SU-DHL-6 (cell line): ENCODE results near the gene ZIC1.

Source experiments
- CTCF ChIP-seq: fragments of 200-600 bp; sonication (generic); IDR thresholded peaks from one replicate; pipeline ENCODE4 v1.5.1; 2017; ENCODE audit warnings: antibody characterized with exemption, mild to moderate bottlenecking, low read length, moderate library complexity; ENCODE audit not compliant: insufficient read depth, poor library complexity, severe bottlenecking
- EZH2phosphoT487 ChIP-seq: fragments of 200-600 bp; sonication (generic), shearing (Covaris generic); conservative IDR thresholded peaks from 2 replicates; pipeline ENCODE4 v1.6.1; 2018; ENCODE audit warnings: mild to moderate bottlenecking, antibody characterized with exemption, low read length, moderate library complexity, mixed read lengths

DNA sequence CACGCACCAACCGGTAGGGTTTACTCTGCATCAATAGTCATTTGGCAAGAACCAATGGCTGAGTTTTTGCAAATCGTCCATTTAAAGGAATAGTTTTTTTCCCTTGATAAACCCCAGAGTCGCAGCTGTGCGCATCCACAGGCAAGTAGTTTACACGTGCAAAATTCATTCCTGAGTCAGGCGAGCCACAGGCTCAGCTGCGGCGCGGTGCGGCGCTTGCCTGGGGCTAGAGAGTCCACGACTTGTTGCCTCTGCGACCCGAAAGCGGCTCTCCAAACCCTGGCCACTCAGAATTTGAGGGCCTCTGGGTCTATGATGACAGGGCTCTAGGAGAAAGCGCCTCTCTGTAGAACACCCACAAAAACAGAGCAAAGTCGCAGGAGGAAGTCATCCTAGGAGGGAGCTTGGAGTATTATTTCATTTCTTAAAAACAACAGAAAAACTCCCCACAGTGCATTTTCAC is 39.5 kb upstream of the ZIC1 start:
- TF ChIP-seq CTCF = no peak
- no peak for TF ChIP-seq EZH2phosphoT487
